Osteoblast (primary cell): ENCODE measurements around the gene SND1. TPM values are rescaled to one million over a fixed set of nuclear protein-coding genes. Genes with fewer than 3 reads are reported as not detected.

Experiments
- DNase-seq: peaks from one replicate; pipeline ENCODE4 v3.0.0; 2011; ENCODE audit warnings: low spot score, mixed read lengths; ENCODE audit not compliant: insufficient read length; ENCODE audit errors: missing footprints
- H2AFZ ChIP-seq: 2 replicates; pipeline ENCODE4 v1.6.0; 2011; ENCODE audit warnings: mild to moderate bottlenecking, low read length
- H3K27ac ChIP-seq: 2 replicates; pipeline ENCODE4 v1.5.1; 2011; ENCODE audit warnings: mild to moderate bottlenecking, low read depth, low read length, moderate library complexity
- H3K27me3 ChIP-seq: 2 replicates; pipeline ENCODE4 v1.6.0; 2012; ENCODE audit warnings: mild to moderate bottlenecking, control low read depth, inconsistent platforms, low read length, moderate library complexity; ENCODE audit not compliant: insufficient read depth
- H3K36me3 ChIP-seq: 2 replicates; pipeline ENCODE4 v1.5.1; 2011; ENCODE audit warnings: mild to moderate bottlenecking, low read length, control low read depth, moderate library complexity; ENCODE audit not compliant: insufficient read depth
- H3K4me1 ChIP-seq: 2 replicates; pipeline ENCODE4 v1.5.1; 2011; ENCODE audit warnings: mild to moderate bottlenecking, low read length, control low read depth, moderate library complexity; ENCODE audit not compliant: insufficient read depth
- H3K4me2 ChIP-seq: 2 replicates; pipeline ENCODE4 v1.6.0; 2011; ENCODE audit warnings: mild to moderate bottlenecking, low read length; ENCODE audit not compliant: insufficient read depth
- H3K4me3 ChIP-seq: fragments of 200-600 bp; sonication (generic); 3 replicates; pipeline ENCODE4 v1.5.1; 2012; ENCODE audit warnings: mild to moderate bottlenecking, low read length, inconsistent platforms; ENCODE audit not compliant: insufficient read depth
- H3K79me2 ChIP-seq: 2 replicates; pipeline ENCODE4 v1.6.0; 2012; ENCODE audit warnings: mild to moderate bottlenecking, low read length, control low read depth, inconsistent platforms; ENCODE audit not compliant: insufficient read depth
- H3K9me3 ChIP-seq: 2 replicates; pipeline ENCODE4 v1.5.1; 2011; ENCODE audit warnings: low read depth, low read length, control low read depth
- H4K20me1 ChIP-seq: 2 replicates; pipeline ENCODE4 v1.6.0; 2012; ENCODE audit warnings: mild to moderate bottlenecking, low read length, control low read depth; ENCODE audit not compliant: insufficient read depth
- CTCF ChIP-seq: IDR thresholded peaks from 2 replicates; pipeline ENCODE4 v1.5.1; 2011; ENCODE audit warnings: mild to moderate bottlenecking, low read depth, low read length, moderate library complexity; ENCODE audit errors: extremely low read depth
- total RNA-seq: library from RNA; depleted of rRNA; stranded (reverse); fragments of >200 nt; gene quantifications from 2 replicates; pipeline ENCODE4 v1.2.3, GENCODE V29; 2012

Gene SND1
- total RNA-seq, 1 donor: 257 TPM

- DNase-seq: peak; percentile 95
- Histone ChIP-seq H3K9me3 (no peaks in the 10 kb centered on the region), H4K20me1 (peaks cover 73% of the 10 kb centered on the region), H2AFZ (no peak overlapping the region), H3K27ac (no peak overlapping the region), H3K36me3 (peaks cover 4% of the 10 kb centered on the region), H3K4me1 (peaks cover 6% of the 10 kb centered on the region), H3K4me3 (peak overlapping the region; percentile 66), H3K4me2 (peak overlapping the region; percentile 78), H3K27me3 (no peaks in the 10 kb centered on the region), H3K79me2 (peaks cover 25% of the 10 kb centered on the region)
- no peak for TF ChIP-seq CTCF
These were observed 380.7 kb downstream of the SND1 start for GRCh38 chr7:128032605-128033235.

GRCh38 chr7:128033246-128033645, 381.3 kb downstream of the SND1 start:
- peak overlapping the region; percentile 78 for H3K4me2 ChIP-seq

GRCh38 chr7:128034825-128035224, 382.8 kb downstream of the SND1 start:
- Histone ChIP-seq H3K4me2 (no peak overlapping the region), H3K4me3 (no peak overlapping the region), H3K79me2 (peaks cover 13% of the 10 kb centered on the region), H3K36me3 (no peaks in the 10 kb centered on the region), H4K20me1 (peaks cover 63% of the 10 kb centered on the region), H2AFZ (no peak overlapping the region), H3K4me1 (peaks cover 6% of the 10 kb centered on the region), H3K27me3 (no peaks in the 10 kb centered on the region), H3K9me3 (no peaks in the 10 kb centered on the region), H3K27ac (no peak overlapping the region)
- no peak for DNase-seq
- TF ChIP-seq CTCF: no peak

More at GRCh38 chr7:128033246-128033645, 381.3 kb downstream of the SND1 start:
- peaks cover 6% of the 10 kb centered on the region for H3K4me1 ChIP-seq
- H3K27me3 ChIP-seq: no peaks in the 10 kb centered on the region
- no peak overlapping the region for H2AFZ ChIP-seq
- H3K27ac ChIP-seq: no peak overlapping the region
- DNase-seq: no peak
- H3K9me3 ChIP-seq: no peaks in the 10 kb centered on the region
- peaks cover 68% of the 10 kb centered on the region for H4K20me1 ChIP-seq
- peaks cover 23% of the 10 kb centered on the region for H3K79me2 ChIP-seq
- peaks cover 4% of the 10 kb centered on the region for H3K36me3 ChIP-seq
- no peak overlapping the region for H3K4me3 ChIP-seq
- TF ChIP-seq CTCF: no peak

- H3K79me2 ChIP-seq: peaks cover 7% of the 10 kb centered on the region
- peak; percentile 54 for TF ChIP-seq CTCF
- no peaks in the 10 kb centered on the region for H3K9me3 ChIP-seq
- no peak overlapping the region for H3K27ac ChIP-seq
- no peak overlapping the region for H2AFZ ChIP-seq
- H3K4me1 ChIP-seq: peaks cover 7% of the 10 kb centered on the region
- H3K36me3 ChIP-seq: no peaks in the 10 kb centered on the region
- H3K27me3 ChIP-seq: no peaks in the 10 kb centered on the region
- H3K4me3 ChIP-seq: no peak overlapping the region
- H3K4me2 ChIP-seq: no peak overlapping the region
- DNase-seq: peak; percentile 60
- H4K20me1 ChIP-seq: peaks cover 57% of the 10 kb centered on the region
These were observed 383.7 kb downstream of the SND1 start for GRCh38 chr7:128035712-128036111.
